ENCODE data around the gene RAB44.

Gene RAB44

DNA sequence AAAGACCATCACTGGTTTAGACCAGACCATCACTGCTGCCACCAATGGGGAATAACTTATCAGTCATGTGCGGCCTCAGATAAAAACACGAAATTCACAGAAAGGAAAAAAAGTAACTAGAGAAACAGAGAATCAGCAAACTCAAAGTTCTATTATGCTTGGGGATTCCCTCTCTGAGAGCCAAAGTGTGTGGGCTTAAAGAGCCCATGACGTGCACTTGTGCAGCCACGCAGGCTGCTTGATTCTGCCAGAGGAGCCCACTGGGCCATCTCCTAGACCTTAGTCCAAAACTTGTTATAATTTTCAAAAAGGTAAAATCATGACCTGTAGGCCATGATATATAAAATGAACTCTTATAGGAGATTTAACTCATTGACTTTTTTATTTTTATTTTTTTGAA, 15.2 kb downstream of the RAB44 start:
- Histone ChIP-seq H3K4me3 (ENCODE audit: low read length) (no peak overlapping the region), H3K4me2 (ENCODE audit: low read length) (no peak overlapping the region), H3K4me1 (ENCODE audit: low read length) (no peaks in the 10 kb centered on the region), H3K36me3 (replicated peaks; ENCODE audit: low read depth, low read length) (no peaks in the 10 kb centered on the region), H3K27me3 (ENCODE audit: low read depth, low read length) (no peaks in the 10 kb centered on the region), H3K79me2 (ENCODE audit: low read length) (no peaks in the 10 kb centered on the region), H3K9ac (ENCODE audit: low read length) (no peak overlapping the region), H2AFZ (ENCODE audit: low read depth, low read length) (no peak overlapping the region), H3K27ac (ENCODE audit: low read length) (no peak overlapping the region), H3K9me3 (ENCODE audit: insufficient read depth, low read length) (no peaks in the 10 kb centered on the region), H4K20me1 (ENCODE audit: insufficient read depth, low read length) (no peaks in the 10 kb centered on the region)
- TF ChIP-seq, protein P1, sequence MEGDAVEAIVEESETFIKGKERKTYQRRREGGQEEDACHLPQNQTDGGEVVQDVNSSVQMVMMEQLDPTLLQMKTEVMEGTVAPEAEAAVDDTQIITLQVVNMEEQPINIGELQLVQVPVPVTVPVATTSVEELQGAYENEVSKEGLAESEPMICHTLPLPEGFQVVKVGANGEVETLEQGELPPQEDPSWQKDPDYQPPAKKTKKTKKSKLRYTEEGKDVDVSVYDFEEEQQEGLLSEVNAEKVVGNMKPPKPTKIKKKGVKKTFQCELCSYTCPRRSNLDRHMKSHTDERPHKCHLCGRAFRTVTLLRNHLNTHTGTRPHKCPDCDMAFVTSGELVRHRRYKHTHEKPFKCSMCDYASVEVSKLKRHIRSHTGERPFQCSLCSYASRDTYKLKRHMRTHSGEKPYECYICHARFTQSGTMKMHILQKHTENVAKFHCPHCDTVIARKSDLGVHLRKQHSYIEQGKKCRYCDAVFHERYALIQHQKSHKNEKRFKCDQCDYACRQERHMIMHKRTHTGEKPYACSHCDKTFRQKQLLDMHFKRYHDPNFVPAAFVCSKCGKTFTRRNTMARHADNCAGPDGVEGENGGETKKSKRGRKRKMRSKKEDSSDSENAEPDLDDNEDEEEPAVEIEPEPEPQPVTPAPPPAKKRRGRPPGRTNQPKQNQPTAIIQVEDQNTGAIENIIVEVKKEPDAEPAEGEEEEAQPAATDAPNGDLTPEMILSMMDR (IDR thresholded peaks at IDR 0.05; ENCODE audit: low read depth, low read length) = no peak
- no peak for TF ChIP-seq EZH2phosphoT487 (IDR thresholded peaks at IDR 0.05; ENCODE audit: low read depth)

DNA sequence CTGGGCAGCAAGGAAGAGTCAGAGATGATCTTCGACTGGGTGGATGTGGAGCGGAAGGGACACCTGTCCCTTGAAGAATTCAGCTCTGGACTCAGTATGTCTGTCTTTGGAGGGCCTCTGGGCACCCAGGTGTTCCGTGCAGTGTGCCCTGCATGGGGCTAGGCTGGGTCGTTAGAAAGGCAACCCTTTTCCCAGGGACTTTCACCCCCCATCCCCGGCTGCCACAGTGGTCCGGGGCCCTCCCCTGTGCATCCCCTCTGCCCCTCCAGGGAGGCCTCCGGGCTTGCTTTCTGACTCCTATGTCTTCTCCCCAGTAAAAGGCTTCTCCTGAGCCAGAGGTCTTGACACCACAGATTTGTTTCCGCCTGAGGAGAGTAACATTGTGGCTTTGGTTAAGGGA, 16.2 kb downstream of the RAB44 start:
- Histone ChIP-seq H2AFZ (ENCODE audit: low read depth, low read length) (no peak overlapping the region), H3K27me3 (ENCODE audit: low read depth, low read length) (no peaks in the 10 kb centered on the region), H3K9ac (ENCODE audit: low read length) (no peak overlapping the region), H3K4me2 (ENCODE audit: low read length) (no peak overlapping the region), H3K79me2 (ENCODE audit: low read length) (no peaks in the 10 kb centered on the region), H4K20me1 (ENCODE audit: insufficient read depth, low read length) (no peaks in the 10 kb centered on the region), H3K4me3 (ENCODE audit: low read length) (no peak overlapping the region), H3K9me3 (ENCODE audit: insufficient read depth, low read length) (no peaks in the 10 kb centered on the region), H3K4me1 (ENCODE audit: low read length) (no peaks in the 10 kb centered on the region), H3K36me3 (replicated peaks; ENCODE audit: low read depth, low read length) (no peaks in the 10 kb centered on the region), H3K27ac (ENCODE audit: low read length) (no peak overlapping the region)
- TF ChIP-seq EZH2phosphoT487 (IDR thresholded peaks at IDR 0.05; ENCODE audit: low read depth) = no peak

DNA sequence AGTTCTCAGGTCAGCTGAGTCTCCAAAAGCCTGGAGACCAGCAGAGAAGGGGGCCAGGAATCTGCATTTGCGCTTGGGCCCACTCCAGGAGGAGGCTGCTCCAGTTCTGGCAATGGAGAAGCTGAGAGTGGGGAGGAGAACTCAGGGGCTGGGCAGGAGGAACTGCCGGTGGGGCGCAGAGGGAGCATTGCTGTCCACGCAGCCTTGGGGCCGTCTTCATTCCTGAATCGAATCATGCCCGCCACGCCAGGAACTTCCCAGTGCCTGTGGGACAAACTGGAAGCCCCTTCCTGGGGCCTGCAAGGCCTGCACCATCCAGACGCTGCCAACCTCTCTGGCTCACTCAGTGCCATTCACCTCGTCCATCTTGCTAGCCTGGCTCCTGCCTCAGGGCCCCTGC, 16.9 kb downstream of the RAB44 start:
- Histone ChIP-seq H3K9ac (ENCODE audit: low read length) (no peak overlapping the region), H3K79me2 (ENCODE audit: low read length) (no peaks in the 10 kb centered on the region), H3K4me2 (ENCODE audit: low read length) (no peak overlapping the region), H3K27ac (ENCODE audit: low read length) (no peak overlapping the region), H2AFZ (ENCODE audit: low read depth, low read length) (no peak overlapping the region), H3K4me3 (ENCODE audit: low read length) (no peak overlapping the region), H4K20me1 (ENCODE audit: insufficient read depth, low read length) (no peaks in the 10 kb centered on the region), H3K9me3 (ENCODE audit: insufficient read depth, low read length) (no peaks in the 10 kb centered on the region), H3K36me3 (replicated peaks; ENCODE audit: low read depth, low read length) (no peaks in the 10 kb centered on the region), H3K27me3 (ENCODE audit: low read depth, low read length) (no peaks in the 10 kb centered on the region), H3K4me1 (ENCODE audit: low read length) (peaks cover 2% of the 10 kb centered on the region)
- TF ChIP-seq EZH2phosphoT487 (IDR thresholded peaks at IDR 0.05; ENCODE audit: low read depth) = no peak
- TF ChIP-seq, protein P1 (IDR thresholded peaks at IDR 0.05; ENCODE audit: low read depth, low read length) = no peak

DNA sequence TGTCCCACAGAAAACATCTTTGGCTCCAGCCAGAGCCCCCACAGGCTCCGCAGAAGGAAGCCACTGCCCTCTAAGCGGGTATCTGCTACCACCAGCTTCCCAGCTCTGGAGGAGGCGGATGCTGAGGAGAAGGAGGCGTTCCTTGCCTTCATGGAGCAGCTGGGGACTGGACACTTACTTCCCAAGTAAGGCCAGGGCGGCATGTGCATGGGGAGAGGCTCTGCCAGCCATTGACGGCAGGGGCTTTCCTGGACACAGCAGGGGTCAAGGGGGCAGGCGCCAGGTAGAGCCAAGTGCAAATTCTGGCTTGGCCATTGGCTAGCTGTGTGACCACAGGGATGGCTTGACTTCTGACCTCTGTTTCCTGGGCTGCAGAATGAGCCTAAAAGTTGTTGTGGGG, 17.8 kb downstream of the RAB44 start:
- no peak overlapping the region for H3K27ac ChIP-seq (ENCODE audit: low read length)

More for the DNA sequence above, 17.8 kb downstream of the RAB44 start:
- peaks cover 12% of the 10 kb centered on the region for H3K4me1 ChIP-seq (ENCODE audit: low read length)
- TF ChIP-seq, protein P1 (IDR thresholded peaks at IDR 0.05; ENCODE audit: low read depth, low read length) = no peak
- TF ChIP-seq EZH2phosphoT487 (IDR thresholded peaks at IDR 0.05; ENCODE audit: low read depth) = no peak
- no peaks in the 10 kb centered on the region for H3K27me3 ChIP-seq (ENCODE audit: low read depth, low read length)
- H3K4me3 ChIP-seq (ENCODE audit: low read length) = no peak overlapping the region
- H3K36me3 ChIP-seq (replicated peaks; ENCODE audit: low read depth, low read length) = no peaks in the 10 kb centered on the region
- no peaks in the 10 kb centered on the region for H3K9me3 ChIP-seq (ENCODE audit: insufficient read depth, low read length)
- no peak overlapping the region for H3K4me2 ChIP-seq (ENCODE audit: low read length)
- no peaks in the 10 kb centered on the region for H4K20me1 ChIP-seq (ENCODE audit: insufficient read depth, low read length)
- H3K79me2 ChIP-seq (ENCODE audit: low read length) = no peaks in the 10 kb centered on the region
- H3K9ac ChIP-seq (ENCODE audit: low read length) = no peak overlapping the region
- no peak overlapping the region for H2AFZ ChIP-seq (ENCODE audit: low read depth, low read length)

Data from OCI-LY3 (cell line).